T-helper 2 cell (primary cell): ENCODE measurements around the gene HELLS.
"Not testable (repeated sequence)": the region's sequence is repeated elsewhere in the genome, so short reads cannot be mapped to it uniquely, and the experiment has no call there.

Source experiments
- DNase-seq, 5 experiments: peaks; one replicate each; pipeline versions ENCODE4 v3.0.0 to v3.0.0-alpha.2; 2012 to 2022
- total RNA-seq, 2 donors: gene quantifications; one replicate each; lab custom pipeline; 2026; lab: John Stamatoyannopoulos, UW

The HELLS gene
- 29.3 to 42.7 reads per million in 2 donors for total RNA-seq

DNA sequence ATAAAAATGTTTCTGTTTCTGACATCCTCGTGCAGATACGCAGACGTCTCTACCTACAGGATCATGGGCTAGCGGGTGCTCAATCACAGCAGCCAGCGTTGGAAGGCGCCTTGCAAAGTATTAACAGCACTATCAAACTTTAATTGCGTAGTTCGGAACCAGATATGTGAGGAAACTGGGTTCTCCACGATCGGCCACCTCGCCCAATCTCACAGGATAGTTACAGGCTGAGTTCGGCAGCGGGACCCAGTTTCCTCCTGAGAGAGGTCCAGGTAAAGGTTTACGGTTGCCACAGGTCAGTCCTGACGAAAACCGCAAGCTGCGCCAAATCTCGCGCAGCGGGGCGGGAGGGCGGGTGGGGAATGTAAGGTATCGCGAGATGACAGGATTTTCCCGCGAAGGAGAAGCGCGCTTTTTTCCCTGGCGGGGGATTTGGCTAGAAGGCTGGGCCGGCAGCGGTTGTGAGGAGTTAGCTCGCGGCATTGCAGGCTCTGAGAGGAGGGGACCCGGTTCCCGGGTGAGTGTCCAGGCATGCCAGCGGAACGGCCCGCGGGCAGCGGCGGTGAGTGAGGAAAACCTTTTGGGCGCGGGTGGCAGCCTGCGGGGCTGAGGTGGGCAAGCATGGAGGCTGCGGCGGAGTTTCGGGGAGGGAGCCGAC is at the start of gene HELLS:
HELLS (plus strand) TSS at position 398 of the 658 bp plus-strand sequence; CDS start at position 532, 134 bp downstream.
- peak; percentile 41 to 89 (median 64) for DNase-seq

DNA sequence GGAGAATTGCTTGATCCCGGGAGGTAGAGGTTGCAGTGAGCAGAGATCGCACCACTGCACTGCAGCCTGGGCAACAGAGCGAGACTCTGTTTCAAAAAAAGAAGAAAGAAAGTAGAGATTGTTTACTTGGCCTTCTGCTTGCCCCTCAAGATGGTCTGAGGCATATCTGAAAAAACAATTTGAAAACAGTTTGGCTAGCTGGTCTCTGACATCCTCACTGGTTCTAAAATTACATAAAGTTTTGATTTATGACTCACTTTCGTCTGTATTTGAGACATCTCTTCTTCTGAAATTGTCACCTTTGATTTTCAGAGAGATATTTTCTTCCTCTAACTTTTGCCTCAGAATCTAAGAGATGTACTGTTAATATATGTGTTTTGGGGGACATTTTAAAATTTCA is 49.6 kb upstream of the HELLS start:
- DNase-seq: peak in 1 of 5 experiments; percentile 73

DNA sequence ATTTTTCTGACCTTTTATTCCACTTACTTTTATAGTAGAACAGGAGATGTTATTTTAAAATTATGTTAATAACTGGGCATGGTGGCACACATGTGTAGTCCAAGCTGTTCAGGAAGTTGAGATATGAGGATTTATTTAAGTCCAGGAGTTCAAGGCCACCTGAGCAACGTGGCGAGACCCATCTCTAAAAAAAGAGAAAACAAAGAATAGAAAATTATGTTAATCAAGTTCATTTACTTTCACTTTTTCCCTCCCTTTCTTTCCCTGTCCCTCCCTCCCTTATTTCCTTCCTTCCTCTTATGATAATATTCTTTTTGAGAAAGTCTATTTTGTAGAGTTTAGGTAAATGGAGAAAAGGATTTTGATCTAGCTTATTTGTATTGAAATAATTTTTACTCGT is 48.9 kb upstream of the HELLS start:
- DNase-seq: no peak

GRCh38 chr10:94500063-94500462 is 45.5 kb upstream of the HELLS start:
- no peak for DNase-seq

DNA sequence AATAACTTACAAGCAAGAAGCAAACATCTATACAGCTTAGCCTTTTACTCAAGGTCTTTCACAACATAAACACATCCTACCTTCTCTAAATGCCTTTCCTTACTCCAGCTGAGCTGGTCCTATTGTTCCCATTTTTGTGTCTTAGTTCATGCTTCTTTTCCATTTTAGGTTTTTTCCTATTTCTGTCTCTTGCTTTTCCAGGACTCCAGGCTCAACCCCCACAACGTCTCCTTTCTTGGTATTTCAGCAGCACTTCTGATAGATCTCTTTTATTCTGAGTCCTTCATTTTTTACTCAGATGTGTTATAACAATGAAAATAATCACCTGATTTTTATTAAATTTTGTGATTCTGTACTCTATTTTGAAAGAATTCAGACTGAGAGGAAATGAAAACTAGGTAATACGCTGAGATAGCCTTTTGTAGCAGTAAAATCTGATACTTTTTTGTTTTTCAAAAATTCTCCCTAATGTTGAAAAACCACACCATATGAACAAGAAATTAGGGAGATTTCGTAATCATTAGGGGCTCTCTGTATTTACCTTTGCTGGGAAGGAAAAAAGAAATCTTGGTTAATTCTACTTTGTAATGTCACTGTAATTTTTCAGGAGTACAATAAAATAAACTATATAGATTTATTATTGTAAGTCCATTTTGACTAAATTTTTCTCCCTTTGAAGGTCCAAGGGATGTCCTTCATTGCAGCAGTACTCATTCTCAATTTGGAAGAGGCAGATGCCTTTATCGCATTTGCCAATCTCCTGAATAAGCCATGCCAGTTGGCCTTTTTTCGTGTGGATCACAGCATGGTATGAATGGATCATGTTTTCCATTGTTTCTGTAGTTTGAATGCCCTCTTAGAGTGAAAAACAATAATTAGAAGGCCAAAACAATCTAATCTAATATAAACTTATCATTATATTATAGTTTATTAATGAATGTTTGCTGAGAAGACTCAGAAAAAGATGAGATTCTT is 24.0 kb upstream of the HELLS start:
- no peak for DNase-seq

DNA sequence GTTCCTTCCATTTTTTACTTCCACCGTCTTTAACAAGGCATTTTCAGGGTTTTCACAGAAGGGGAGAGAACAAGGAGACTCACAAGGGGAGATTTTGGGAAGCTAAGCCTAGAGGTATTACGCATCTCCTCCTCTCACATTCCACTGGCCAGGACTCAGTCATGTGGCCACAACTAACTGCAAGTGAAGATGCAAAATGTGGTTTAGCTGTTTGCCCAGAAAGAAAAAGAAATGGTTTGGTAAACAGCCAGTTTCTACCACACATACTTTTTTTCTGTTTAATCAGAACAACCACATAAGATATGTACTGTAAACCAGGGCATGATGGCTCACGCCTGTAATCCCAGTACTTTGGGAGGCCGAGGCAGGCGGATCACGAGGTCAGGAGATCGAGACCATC is 21.4 kb upstream of the HELLS start:
- peak in 1 of 5 experiments; percentile 59 for DNase-seq

DNA sequence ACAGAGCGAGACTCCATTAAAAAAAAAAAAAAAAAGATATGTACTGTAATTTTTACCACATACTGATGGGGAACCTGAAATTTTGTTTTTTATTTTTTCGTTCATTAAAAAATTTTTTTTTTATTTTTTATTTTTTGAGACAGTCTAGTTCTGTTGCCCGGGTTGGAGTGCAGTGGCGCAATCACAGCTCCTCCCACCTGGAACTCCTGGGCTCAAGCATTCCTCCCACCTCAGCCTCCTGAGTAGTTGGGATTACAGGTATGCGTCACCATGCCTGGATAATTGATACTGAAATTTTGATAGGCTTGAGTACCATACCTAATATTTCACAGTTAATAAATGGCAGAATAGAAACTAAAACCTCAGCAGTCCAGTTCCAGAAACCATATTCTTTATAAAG is 20.9 kb upstream of the HELLS start:
- no peak for DNase-seq

DNA sequence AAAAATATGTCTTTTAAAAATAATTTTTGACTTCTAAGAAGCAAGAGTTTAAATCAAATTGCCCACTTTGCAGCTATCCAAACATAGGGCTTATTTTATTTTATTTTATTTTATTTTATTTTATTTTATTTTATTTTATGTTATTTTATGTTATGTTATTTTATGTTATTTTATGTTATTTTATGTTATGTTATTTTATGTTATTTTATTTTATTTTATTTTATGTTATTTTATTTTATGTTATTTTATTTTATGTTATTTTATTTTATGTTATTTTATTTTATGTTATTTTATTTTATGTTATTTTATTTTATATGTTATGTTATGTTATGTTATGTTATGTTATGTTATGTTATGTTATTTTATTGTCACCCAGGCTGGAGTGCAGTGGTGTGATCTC is 14.0 kb upstream of the HELLS start:
- DNase-seq: not testable (repeated sequence)

- DNase-seq: no peak
These were observed 12.6 kb upstream of the HELLS start for GRCh38 chr10:94533027-94533426.

DNA sequence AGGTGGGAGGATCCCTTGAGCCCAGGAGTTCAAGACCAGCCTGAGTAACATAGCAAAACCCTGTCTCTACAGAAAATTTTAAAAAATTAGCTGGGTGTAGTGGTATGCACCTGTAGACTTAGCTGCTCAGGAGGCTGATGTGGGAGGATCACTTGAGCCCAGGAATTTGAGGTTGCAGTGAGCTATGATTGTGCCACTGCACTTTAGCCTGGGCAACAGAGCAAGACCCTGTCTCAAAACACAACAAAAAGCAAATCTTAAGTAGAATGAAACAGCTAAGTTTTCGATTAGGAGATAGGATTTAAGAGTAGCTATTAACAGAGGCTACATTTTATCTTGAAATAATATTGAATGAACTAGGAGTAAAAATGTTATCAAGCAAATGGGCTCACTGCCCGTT is 3.3 kb upstream of the HELLS start:
- not testable (repeated sequence) for DNase-seq

DNA sequence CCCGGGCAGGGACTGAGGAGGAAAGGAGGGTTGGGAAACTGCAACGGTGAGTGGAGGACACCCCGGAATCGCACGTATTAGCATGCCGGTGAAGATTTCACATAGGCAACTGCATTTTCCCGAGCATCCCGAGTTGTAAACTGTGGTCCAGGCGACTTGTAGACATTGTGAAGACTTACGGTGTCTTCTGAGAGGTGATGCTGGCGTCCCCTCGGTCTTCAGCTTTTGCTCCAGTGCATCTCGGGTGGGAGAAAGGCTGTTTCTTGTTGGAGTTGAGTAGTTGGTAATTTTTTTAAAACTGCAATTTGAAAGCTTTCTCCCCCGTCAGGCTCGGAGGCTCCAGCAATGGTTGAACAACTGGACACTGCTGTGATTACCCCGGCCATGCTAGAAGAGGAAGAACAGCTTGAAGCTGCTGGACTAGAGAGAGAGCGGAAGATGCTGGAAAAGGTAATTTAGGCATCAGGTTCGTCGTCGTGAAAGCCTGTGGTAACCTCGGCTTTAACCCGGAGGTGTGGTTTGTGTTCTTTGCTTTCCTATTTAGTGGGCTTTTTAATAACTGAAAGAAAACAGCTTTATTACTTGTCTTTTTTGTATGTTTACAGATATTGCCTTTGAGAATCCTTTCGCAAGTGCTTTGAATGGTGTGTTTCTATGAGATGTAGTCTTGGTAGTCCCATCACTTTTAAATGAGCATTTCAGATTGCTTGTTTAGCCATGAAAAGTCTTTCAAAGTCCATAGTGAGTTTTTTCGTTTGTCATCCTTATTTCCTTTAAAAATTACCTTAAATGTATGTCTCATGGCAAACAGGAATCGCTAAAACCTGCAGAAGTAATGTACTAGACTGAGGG is 687 bp downstream of the HELLS start:
- DNase-seq: peak in 1 of 5 experiments; percentile 36

- DNase-seq: peak in 1 of 5 experiments; percentile 12
These were observed 1.3 kb downstream of the HELLS start for GRCh38 chr10:94546901-94547185.

- no peak for DNase-seq
These were observed 3.6 kb downstream of the HELLS start for GRCh38 chr10:94549221-94549620.

GRCh38 chr10:94567714-94568307 is 22.2 kb downstream of the HELLS start:
- not testable (repeated sequence) for DNase-seq

DNA sequence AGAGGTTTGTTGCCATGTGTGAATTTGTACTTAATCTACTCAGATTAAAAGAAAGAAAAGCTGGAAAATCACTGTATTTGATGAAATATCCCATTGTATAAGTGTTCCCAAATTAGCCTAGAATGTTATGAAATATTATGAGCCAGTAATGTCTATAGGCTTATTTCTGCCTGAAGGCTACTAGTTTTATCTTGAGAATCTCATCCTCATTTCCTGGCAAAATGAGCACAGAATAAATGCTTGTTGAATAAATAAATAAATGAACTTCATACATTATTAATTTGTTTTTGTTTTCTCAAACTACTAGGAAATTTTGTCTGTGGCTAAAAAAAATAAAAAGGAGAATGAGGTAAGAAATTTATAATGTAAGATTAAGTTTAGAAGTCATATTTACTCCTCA is 25.5 kb downstream of the HELLS start:
- no peak for DNase-seq

GRCh38 chr10:94571528-94571927 is 25.9 kb downstream of the HELLS start:
- no peak for DNase-seq

DNA sequence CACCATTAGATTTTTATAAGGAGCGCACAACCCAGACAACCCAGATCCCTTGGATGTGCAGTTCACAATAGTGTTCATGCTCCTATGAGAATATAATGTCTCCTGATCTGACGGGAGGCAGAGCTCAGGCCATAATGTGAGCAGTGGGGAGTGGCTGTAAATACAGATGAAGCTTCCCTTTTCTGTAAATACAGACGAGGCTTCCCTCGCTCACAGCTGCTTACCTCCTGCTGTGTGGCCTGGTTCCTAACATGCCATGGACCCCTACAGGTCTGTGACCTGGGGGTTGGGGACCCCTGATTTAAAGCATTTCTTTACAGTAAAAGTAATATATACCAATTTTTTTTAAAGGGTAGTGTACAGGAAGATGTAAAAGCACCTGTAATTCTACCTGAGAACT is 33.2 kb downstream of the HELLS start:
- DNase-seq: no peak

DNA sequence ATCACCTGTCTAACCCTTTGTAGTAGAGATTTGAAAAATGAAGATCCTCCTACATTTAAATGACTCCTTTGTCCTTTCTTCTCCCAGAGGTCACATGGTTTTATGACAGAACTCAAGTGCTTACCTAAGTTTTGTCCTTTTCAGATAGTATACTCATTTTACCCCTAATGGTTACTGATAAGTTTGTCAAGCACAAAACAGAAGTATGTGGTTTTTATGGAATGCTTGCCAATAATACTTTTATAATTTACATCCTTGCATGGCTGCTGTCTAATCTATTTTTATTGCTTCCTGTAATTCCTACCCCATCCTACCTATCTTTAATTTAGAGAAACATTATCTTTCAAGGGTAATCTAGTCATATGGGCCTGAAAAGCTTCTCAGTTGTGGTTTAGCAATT is 37.5 kb downstream of the HELLS start:
- DNase-seq: no peak

DNA sequence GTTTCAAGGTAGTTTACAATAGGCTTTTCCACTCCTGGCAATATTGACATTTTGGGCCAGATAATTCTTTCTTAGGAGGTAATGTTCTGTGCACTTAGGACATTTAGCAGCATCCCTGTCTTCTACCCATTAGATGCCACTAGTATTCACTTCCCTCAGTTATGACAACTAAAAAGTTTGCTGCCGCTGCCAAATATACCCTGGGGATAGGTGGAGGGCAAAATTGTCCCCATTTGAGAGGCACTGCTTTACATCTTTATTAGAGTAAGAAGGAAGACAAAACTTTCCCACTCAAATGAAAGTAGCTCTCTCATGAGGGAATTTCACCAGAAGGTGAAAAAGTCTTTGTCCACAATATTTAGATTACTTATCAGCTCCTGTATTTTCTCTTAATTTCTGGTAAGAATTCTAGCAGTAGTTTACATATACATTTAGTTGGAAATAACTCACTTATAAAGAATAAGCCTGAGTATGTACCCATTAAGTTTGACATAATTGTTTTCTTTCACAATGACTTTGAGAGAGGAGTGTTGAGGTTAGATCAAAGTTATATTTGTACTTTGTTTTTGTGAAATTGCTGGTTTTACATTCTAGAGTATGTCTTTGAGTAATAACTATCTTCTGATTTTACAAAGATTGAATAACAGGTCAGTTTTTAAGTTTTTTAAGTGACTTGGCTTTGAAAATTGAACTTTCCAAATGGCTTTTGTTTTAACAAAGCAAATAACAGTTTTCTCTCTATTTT is 46.0 kb downstream of the HELLS start:
- DNase-seq: peak in 1 of 5 experiments; percentile 76

GRCh38 chr10:94602729-94603515 is 57.3 kb downstream of the HELLS start:
- DNase-seq: no peak

DNA sequence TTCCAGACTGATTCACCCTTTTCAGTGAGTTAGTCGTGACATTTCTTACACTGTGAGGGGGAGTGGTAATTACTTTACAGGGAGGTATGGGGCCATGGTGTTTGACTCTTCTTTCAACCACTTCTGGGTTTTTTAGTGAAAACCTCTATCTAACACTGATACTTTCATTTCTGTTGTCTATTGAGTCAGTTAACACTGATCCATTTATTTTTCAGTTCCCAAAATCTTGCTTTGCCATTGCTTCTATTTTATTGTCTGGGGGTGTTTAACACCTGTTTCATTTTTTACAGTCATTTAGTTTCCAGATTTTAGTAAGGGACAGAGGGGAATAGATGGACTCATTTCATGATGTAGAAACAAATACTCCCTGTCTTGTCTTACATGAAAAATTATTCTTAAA is 61.5 kb downstream of the HELLS start:
- no peak for DNase-seq
